Activated T-helper 1 cell treated with Interleukin-2 at 50 U/mL for 16 hours (primary cell): ENCODE data around the gene ACOD1.
"Not testable (repeated sequence)": the region's sequence is repeated elsewhere in the genome, so short reads cannot be mapped to it uniquely, and the experiment has no call there.

Experiments used
- DNase-seq: peaks from one replicate; pipeline ENCODE4 v3.0.0-alpha.2; 2020; ENCODE audit warnings: low read depth

Gene ACOD1

DNA sequence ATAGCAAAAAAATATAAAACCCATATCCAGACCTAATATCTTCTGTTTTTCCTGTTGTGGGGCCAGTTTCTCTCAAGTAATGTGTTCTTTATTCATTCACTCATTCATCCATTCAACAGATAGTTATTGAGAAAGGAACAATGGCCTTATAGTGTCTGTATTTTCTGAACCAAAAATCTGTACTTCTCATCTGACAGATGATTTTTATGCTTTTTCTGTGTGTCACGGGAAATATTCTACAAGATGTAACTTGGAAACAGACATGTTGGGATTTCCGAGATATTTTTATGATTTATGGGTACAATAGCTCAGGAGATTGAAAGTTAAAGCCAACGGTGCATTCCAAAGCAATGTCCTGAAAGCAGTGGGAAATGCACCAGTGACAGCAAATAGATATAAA lies 5.7 kb downstream of the ACOD1 start:
- DNase-seq, result no peak

GRCh38 chr13:76954538-76954937 lies 6.2 kb downstream of the ACOD1 start:
- DNase-seq, result no peak

DNA sequence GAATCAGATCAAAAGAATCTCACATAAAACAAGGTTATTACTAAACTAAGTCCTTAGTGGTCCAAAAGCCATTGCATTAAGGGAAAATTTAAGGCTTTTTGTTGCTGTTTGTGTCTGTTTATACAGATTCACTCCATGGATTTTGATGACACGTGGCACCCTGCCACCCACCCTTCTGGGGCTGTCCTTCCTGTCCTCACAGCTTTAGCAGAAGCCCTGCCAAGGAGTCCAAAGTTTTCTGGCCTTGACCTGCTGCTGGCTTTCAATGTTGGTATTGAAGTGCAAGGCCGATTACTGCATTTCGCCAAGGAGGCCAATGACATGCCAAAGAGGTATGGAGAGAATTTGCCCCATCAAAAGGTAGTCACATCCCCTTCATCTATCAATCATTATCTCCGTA lies 6.9 kb downstream of the ACOD1 start:
- DNase-seq, result no peak

- no peak for DNase-seq
Measured at GRCh38 chr13:76955661-76956060, 7.3 kb downstream of the ACOD1 start.

- DNase-seq, result no peak
Measured at GRCh38 chr13:76958841-76959432, 10.6 kb downstream of the ACOD1 start.

GRCh38 chr13:76959734-76960133 lies 11.4 kb downstream of the ACOD1 start:
- DNase-seq, result not testable (repeated sequence)

- DNase-seq, result no peak
Measured at GRCh38 chr13:76965759-76966421, 17.6 kb downstream of the ACOD1 start.

- DNase-seq, result no peak
Measured at GRCh38 chr13:76967031-76967430, 18.7 kb downstream of the ACOD1 start.

GRCh38 chr13:76968041-76968440 lies 19.7 kb downstream of the ACOD1 start:
- DNase-seq, result no peak

DNA sequence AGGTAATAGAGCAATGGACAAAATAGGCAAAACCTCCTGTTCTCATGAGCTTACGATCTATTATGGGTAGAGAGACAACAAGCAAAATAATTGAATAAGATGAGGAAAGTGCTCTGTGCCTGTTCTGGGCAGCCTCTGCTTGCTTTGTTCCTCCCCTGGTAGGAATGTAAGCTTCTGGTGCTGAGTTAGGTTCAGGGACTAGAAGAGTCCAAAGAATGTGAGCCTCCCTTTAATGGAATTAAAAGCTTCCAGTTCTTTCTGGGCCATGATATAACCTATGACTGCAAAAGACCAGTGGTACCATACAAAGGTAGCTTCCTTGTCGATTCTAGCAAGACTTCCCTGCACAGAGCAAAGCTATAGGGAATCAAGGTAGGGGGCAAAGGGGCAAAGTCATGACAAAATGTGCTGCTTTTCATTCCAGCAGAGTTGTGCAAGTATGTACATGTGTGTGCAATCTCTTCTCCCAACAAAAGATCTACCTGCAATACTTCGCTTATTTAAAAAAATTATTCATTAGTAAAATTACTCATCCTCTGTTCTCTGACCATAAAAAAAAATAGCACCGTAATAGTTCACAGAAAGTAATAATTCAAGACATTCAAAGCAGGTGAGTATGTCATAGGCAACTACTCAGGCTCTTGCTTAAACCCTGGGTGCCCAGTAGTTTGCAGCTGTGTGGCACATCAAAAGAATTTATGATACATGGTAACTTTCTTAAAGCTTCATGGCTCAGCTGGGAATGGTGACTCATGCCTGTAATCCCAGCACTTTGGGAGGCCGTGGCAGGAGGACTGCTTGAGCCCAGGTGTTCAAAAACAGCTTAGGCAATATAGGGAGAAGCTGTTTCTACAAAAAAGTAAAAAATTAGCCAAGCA lies 21.4 kb downstream of the ACOD1 start:
- no peak for DNase-seq

- DNase-seq, result no peak
Measured at GRCh38 chr13:76971215-76971614, 22.9 kb downstream of the ACOD1 start.

DNA sequence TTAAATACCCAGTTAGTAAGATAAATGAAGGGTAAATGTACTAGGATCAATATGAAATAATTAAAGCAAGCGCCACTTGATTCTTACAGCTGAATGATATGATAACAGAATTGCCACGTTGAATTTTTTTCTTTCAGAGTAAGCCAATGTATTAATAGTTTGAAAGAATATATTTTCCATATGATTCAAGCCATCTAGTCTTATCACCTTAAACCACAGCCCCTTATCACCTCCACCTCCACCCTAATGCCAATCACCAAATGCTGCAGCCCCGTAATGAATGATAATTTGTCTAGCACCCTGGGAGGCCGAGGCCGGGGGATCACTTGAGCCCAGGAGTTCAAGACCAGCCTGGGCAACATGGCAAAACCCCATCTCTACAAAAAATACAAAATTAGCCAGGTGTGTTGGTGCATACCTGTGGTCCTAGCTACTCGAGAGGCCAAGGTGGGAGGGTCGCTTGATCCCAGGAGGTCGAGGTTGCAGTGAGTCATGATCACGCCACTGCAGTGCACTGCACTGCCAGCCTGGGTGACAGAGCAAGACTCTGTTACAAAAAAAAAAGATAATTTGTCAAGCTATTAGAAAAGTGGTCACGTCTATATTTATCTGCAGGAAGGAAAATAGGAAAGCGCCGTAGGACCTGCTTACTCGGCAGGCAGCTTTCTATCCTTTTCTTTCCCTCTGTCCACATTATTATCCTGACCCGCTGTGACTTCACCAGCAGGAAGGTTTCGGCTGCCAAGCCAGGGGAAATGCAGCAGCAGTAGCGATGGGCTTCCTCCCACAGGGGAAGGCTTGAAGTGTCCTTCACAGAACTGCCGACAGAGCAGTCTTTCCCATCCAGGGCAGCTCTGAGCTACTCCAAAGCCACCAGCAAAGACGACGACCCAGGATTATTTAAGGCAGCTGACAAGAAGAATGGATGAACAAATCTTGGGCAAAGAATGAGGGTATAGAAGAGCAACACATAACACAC lies 23.8 kb downstream of the ACOD1 start:
- DNase-seq, result no peak

DNA sequence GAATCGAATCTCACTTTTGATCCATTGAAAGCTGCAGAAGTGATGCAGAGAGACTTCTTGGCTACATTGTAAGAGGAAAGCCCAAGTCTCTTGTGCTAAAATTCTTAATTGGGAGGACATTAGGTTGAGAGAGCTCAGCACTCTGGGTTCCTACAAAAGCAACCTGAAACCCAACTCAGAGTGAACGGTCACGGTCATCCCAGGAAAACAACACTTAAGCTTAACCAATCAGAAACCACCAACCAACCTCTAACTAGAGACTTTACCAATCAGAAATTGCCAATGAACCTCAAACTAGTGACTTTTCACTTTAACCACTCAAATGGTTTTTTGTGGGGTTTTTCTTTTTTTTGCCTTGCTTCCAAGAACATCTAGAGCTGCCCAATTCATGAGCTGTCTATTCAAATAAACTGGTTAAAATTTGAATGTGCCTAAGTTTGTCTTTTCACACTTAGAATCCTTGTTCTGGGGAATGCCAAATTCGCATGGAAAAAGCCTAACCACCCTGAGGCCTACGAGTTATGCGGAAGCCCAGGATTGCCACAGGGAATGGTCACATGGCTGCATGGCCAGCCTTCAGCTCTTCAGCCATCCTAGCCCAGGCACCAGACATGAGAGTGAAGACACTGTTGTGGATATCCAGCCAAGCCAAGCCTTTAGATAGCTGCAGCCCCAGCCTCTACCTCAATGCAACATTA lies 25.8 kb downstream of the ACOD1 start:
- no peak for DNase-seq

- no peak for DNase-seq
Measured at GRCh38 chr13:76974618-76974975, 26.3 kb downstream of the ACOD1 start.

DNA sequence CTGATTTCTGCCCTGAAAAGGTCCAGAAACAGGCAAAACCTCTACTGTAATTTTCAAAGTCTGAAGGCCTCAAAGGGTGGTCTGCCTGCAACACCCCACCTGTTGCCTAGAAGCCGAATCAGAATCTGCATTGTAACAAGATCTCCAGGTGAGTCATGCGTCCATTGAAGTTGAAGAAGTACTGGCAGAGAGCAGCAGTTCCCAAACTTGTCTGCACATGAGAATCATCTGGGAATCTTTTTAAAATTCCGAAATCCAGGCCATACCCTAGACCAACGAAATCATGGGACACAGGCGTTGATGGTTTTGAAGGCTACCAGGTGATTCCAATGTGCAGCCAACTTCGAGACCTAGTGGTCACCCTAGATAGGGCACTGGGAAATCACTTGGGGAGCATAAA lies 27.6 kb downstream of the ACOD1 start:
- no peak for DNase-seq

- DNase-seq, result no peak
Measured at GRCh38 chr13:76976490-76976889, 28.2 kb downstream of the ACOD1 start.

DNA sequence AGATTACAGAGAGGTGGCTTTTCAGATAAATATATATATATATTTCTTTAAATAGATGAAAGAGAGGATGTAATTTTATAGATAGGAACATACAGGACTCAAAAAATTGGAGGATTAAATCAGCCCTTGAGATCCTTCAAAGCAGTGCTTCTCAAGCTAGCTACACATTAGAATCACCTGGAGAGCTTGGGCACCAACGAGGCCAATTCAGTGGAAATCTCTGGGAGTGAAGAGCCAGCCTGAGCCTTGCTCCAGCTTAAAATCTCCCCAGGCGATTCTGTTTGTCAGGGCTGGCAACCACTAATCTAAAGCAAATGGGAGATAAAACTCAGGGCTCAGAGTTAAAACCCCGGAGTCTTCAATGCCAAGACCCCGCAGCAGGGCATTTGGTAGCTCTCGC lies 28.6 kb downstream of the ACOD1 start:
- no peak for DNase-seq

GRCh38 chr13:76980075-76980718 lies 31.9 kb downstream of the ACOD1 start:
- peak; percentile 78 for DNase-seq

DNA sequence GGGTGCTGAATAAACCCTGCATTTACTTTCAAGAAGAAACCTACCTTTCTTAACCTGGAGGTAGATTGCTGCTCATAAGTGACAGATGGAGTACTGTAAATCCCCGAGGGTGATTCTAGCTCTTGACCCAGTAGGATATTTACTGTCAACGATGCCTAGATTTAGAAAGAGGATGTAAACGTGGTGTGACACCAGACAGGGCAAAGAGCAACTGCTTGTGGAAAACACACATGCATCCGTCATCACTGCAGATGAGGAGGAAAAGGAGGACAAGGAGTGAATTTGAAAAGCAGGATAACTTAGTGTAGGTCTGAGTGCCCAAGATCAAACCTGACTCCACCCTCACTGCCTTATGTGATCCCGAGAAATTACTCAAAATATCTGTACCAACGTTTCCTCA lies 33.8 kb downstream of the ACOD1 start:
- no peak for DNase-seq

DNA sequence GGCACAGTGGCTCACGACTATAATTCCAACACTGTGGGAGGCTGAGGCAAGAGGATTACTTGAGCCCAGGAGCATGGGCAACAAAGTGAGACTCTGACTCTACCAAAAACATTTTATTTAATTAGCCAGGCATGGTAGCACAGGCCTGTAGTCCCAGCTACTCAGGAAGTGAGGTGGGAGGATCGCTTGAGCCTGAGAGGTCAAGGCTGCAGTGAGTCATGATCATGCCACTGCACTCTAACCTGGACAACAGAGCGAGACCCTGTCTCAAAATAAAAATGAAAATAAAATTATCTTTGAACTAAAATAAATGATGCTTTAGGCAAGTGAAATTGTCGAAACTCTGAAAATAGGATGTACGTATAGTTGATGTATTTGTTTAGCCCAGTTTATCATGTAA lies 35.4 kb downstream of the ACOD1 start:
- no peak for DNase-seq

GRCh38 chr13:76991432-76991795 lies 43.1 kb downstream of the ACOD1 start:
- peak; percentile 59 for DNase-seq
